ENCODE results near the gene BRMS1.

The BRMS1 gene

DNA sequence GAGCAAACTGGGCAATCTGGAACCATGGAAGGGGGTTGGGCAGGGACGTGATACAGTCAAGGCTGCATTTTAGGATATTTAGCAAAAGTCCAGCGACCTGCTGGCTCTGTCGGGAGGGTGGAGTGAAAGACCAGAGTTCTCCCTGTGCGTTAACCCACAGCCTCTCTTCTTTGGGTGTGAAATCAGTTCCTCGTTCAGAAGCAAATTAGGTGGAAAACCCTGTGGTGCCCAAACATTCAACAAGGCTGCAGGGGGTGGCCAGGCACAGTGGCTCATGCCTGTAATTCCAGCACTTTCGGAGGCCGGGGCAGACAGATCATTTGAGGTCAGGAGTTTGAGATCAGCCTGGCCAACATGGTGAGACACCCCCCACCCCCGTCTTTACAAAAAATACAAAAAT lies 47.3 kb downstream of the BRMS1 start:
- Histone ChIP-seq H3K36me3 (no peaks in the 10 kb centered on the region), H3K4me1 (no peaks in the 10 kb centered on the region), H3K9me3 (no peaks in the 10 kb centered on the region), H3K4me3 (ENCODE audit: low read depth, low read length) (no peak overlapping the region), H3K27me3 (no peaks in the 10 kb centered on the region)
- no peak for DNase-seq
- TF ChIP-seq, protein P1, sequence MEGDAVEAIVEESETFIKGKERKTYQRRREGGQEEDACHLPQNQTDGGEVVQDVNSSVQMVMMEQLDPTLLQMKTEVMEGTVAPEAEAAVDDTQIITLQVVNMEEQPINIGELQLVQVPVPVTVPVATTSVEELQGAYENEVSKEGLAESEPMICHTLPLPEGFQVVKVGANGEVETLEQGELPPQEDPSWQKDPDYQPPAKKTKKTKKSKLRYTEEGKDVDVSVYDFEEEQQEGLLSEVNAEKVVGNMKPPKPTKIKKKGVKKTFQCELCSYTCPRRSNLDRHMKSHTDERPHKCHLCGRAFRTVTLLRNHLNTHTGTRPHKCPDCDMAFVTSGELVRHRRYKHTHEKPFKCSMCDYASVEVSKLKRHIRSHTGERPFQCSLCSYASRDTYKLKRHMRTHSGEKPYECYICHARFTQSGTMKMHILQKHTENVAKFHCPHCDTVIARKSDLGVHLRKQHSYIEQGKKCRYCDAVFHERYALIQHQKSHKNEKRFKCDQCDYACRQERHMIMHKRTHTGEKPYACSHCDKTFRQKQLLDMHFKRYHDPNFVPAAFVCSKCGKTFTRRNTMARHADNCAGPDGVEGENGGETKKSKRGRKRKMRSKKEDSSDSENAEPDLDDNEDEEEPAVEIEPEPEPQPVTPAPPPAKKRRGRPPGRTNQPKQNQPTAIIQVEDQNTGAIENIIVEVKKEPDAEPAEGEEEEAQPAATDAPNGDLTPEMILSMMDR (IDR thresholded peaks at IDR 0.05; ENCODE audit: low read depth, low read length), result no peak

DNA sequence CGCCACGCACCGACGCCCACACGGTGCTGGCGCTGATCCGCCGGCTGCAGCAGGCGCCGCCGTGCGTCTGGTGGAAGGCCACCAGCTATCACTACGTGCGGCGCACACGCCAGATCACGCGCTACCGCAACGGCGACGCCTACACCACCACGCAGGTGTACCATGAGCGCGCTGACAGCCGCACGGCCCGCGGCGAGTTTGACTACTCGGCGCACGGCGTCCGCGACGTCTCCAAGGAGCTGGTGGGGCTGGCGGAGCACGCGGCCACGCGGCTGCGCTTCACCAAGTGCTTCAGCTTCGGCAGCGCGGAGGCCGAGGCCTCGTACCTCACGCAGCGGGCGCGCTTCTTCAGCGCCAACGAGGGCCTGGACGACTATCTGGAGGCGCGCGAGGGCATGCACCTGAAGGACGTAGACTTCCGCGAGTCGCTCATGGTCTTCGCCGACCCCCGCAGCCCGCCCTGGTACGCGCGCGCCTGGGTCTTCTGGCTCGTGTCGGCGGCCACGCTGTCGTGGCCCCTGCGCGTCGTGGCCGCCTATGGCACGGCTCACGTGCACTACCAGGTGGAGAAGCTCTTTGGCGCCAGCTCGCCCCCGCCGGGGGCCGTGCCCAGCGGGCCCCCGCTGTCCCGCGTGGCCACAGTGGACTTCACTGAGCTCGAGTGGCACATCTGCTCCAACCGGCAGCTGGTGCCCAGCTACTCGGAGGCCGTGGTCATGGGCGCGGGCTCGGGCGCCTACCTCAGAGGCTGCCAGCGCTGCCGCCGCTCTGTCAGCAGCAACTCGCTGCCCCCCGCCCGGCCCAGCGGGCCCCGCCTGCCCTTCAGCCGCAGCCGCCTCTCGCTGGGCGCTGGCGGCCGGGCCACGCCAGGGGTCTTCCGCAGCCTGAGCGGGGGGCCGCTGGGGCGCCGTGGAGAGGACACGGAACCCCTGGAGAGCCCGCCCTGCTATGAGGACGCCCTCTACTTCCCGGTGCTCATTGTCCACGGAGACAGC lies 50.0 kb downstream of the BRMS1 start:
- TF ChIP-seq, protein P1 (IDR thresholded peaks at IDR 0.05; ENCODE audit: low read depth, low read length), result no peak

DNA sequence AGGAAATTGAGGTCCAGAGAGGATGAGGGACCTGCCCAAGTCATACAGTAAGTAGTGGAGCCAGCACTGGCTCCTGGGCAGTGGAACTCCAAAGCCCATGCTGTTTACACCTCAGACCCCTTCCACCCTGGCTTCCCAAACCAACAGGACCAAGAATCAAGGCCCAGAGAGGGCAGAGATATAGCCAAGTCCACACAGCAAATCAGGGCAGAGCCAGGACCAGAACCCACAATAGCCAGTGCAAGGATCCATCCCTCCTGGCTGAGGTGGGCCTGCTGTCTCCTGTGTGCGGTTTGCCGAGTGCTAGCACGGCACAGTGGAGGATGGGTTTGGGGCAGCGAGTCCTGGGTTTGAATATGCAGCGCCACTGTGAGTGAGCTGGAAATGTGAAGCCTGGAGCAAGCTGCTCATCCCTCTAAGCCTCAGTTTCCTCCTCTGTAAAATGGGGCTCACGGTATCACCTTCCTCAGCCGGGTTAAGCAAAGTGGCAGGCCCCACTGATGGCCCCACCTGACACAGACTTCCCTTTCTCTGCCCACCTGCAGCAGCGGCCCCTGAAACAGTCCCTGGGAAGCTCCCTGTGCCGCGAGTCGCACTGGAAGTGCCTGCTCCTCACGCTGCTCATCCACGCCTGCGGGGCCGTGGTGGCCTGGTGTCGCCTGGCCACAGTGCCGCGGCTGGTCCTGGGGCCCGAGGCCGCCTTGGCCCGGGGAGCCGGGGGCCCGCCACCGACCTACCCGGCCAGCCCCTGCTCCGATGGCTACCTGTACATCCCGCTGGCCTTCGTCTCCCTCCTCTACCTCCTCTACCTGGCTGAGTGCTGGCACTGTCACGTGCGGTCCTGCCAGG lies 50.9 kb downstream of the BRMS1 start:
- TF ChIP-seq, protein P1 (IDR thresholded peaks at IDR 0.05; ENCODE audit: low read depth, low read length), result no peak
- H3K4me1 ChIP-seq, result no peaks in the 10 kb centered on the region; the same call in none of the 2 replicates
- no peaks in the 10 kb centered on the region for H3K9me3 ChIP-seq
- H3K27me3 ChIP-seq, result no peaks in the 10 kb centered on the region
- H3K4me3 ChIP-seq (ENCODE audit: low read depth, low read length), result no peak overlapping the region
- no peak for DNase-seq
- no peaks in the 10 kb centered on the region for H3K36me3 ChIP-seq

More for the DNA sequence above, 50.0 kb downstream of the BRMS1 start:
- H3K9me3 ChIP-seq, result no peaks in the 10 kb centered on the region
- DNase-seq, result no peak
- H3K27me3 ChIP-seq, result no peaks in the 10 kb centered on the region
- H3K4me3 ChIP-seq (ENCODE audit: low read depth, low read length), result no peak overlapping the region
- H3K4me1 ChIP-seq, result no peaks in the 10 kb centered on the region; the same call in none of the 2 replicates
- no peaks in the 10 kb centered on the region for H3K36me3 ChIP-seq

DNA sequence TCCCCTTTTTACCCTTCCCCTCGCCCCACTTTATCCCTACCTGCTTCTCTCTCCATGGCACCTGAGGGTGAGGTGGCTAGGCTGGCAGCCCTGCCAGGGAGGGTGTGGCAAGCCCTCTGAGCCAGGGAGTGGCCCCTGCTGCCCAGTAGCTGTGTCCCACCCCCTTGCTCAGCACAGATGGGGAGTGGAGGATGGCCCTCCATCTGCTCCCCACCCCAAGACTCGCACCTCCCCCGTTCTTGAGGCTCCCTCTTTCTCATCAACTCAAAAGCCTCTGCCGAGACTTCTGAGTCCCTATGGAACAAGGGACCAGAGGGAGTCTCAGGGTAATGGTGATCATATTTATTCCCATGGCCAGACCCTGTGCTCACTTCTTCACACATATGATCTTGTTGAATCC lies 51.6 kb downstream of the BRMS1 start:
- Histone ChIP-seq H3K4me1 (no peaks in the 10 kb centered on the region; the same call in none of the 2 replicates), H3K9me3 (no peaks in the 10 kb centered on the region), H3K27me3 (no peaks in the 10 kb centered on the region), H3K36me3 (no peaks in the 10 kb centered on the region; the same call in 1 of the 2 replicates), H3K4me3 (ENCODE audit: low read depth, low read length) (no peak overlapping the region)
- DNase-seq, result no peak
- TF ChIP-seq, protein P1 (IDR thresholded peaks at IDR 0.05; ENCODE audit: low read depth, low read length), result no peak

DNA sequence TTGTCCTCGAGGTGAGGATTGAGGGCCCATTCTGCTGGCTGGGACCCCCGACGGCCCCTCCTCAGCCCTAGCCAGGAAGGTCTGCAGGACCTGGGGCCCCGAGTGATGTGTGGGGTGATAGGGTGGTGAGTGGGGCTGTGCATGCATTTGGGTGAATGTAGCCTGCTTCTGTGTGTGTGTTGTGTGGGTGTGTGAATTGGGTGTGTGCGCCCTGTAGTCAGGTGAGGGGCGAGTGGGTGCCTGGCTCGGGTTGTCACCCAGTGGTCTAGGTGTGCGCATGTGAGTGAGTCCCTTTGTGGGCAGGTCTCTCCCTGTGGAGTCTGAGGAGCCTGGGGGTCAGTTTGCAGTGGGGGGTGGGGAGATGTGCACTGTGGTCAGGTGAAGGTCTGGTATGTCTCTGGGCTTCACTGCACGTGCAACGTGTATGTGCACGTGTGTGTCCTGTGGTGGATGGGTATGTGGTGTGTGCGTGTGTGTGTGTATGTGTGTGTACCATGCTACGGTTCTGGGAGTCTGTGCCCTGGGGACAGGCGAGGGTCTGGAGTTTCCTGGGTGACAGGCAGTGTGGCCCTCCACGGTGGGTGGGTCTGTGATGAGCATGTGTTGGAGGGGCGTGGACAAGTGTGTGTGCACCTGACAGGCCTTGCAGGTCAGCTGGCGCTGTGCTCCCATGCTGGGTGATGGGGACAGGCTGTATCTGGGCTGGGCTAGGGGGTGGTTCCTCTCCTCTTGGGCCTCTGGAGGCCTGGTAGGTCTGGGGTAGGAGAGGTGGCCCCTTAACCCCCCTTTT lies 52.2 kb downstream of the BRMS1 start:
- Histone ChIP-seq H3K36me3 (no peaks in the 10 kb centered on the region; the same call in 1 of the 2 replicates), H3K4me3 (ENCODE audit: low read depth, low read length) (peak overlapping the region; percentile 58), H3K27me3 (no peaks in the 10 kb centered on the region), H3K9me3 (no peaks in the 10 kb centered on the region), H3K4me1 (peaks cover 3% of the 10 kb centered on the region)
- no peak for DNase-seq
- TF ChIP-seq, protein P1 (IDR thresholded peaks at IDR 0.05; ENCODE audit: low read depth, low read length), result no peak
